HPDE6-E6E7 (cell line): ENCODE data around the gene PLA2G2D.

Source experiments
- DNase-seq: peaks from one replicate; pipeline ENCODE4 v3.0.0; 2011; ENCODE audit warnings: missing footprints; ENCODE audit errors: extremely low spot score

The PLA2G2D gene

GRCh38 chr1:20089328-20090077 lies 29.8 kb downstream of the PLA2G2D start:
- no peak for DNase-seq

GRCh38 chr1:20087668-20088067 lies 31.7 kb downstream of the PLA2G2D start:
- no peak for DNase-seq

- DNase-seq = no peak
Observed at GRCh38 chr1:20086800-20087199, 32.5 kb downstream of the PLA2G2D start.

- no peak for DNase-seq
Observed at GRCh38 chr1:20083178-20083944, 36.0 kb downstream of the PLA2G2D start.

- DNase-seq = no peak
Observed at GRCh38 chr1:20082772-20083171, 36.6 kb downstream of the PLA2G2D start.

GRCh38 chr1:20081353-20081810 lies 38.0 kb downstream of the PLA2G2D start:
- DNase-seq = no peak

- DNase-seq = no peak
Observed at GRCh38 chr1:20080441-20081352, 38.6 kb downstream of the PLA2G2D start.

- DNase-seq = no peak
Observed at GRCh38 chr1:20079661-20080305, 39.6 kb downstream of the PLA2G2D start.

- DNase-seq = no peak
Observed at GRCh38 chr1:20078711-20079110, 40.6 kb downstream of the PLA2G2D start.

GRCh38 chr1:20078171-20078651 lies 41.1 kb downstream of the PLA2G2D start:
- no peak for DNase-seq

GRCh38 chr1:20076710-20077461 lies 42.5 kb downstream of the PLA2G2D start:
- no peak for DNase-seq

GRCh38 chr1:20076223-20076622 lies 43.1 kb downstream of the PLA2G2D start:
- DNase-seq = no peak

GRCh38 chr1:20075345-20075744 lies 44.0 kb downstream of the PLA2G2D start:
- DNase-seq = no peak

- no peak for DNase-seq
Observed at GRCh38 chr1:20074725-20075171, 44.6 kb downstream of the PLA2G2D start.

- DNase-seq = no peak
Observed at GRCh38 chr1:20074055-20074724, 45.1 kb downstream of the PLA2G2D start.

GRCh38 chr1:20073256-20073655 lies 46.1 kb downstream of the PLA2G2D start:
- DNase-seq = no peak

GRCh38 chr1:20072771-20073170 lies 46.6 kb downstream of the PLA2G2D start:
- DNase-seq = no peak

GRCh38 chr1:20071416-20071815 lies 47.9 kb downstream of the PLA2G2D start:
- DNase-seq = no peak

GRCh38 chr1:20070357-20070756 lies 49.0 kb downstream of the PLA2G2D start:
- no peak for DNase-seq

GRCh38 chr1:20069874-20070273 lies 49.5 kb downstream of the PLA2G2D start, which contains the start of gene PLA2G5:
Gene PLA2G5 (plus strand): TSS chr1:20070194. CDS start chr1:20084831, 14,637 bp downstream.
- no peak for DNase-seq
